KOPT-K1 (cell line): Measurements from ENCODE around the gene RBBP4.
"Not testable (repeated sequence)": the region's sequence is repeated elsewhere in the genome, so short reads cannot be mapped to it uniquely, and the experiment has no call there.

Experiments
- H3K27ac ChIP-seq: fragments of 200-600 bp; sonication (generic); 2 replicates; pipeline ENCODE4 v1.5.1; 2016; ENCODE audit warnings: antibody characterized with exemption, mild to moderate bottlenecking, low read depth, low read length; ENCODE audit not compliant: poor library complexity, severe bottlenecking
- H3K36me3 ChIP-seq: fragments of 200-600 bp; sonication (generic); 2 replicates; pipeline ENCODE4 v1.5.1; 2017; ENCODE audit warnings: antibody characterized with exemption, mild to moderate bottlenecking, low read length, moderate library complexity; ENCODE audit not compliant: insufficient read depth
- H3K9me3 ChIP-seq: fragments of 200-600 bp; sonication (generic); 2 replicates; pipeline ENCODE4 v1.5.1; 2017; ENCODE audit warnings: antibody characterized with exemption, low read length, mild to moderate bottlenecking; ENCODE audit not compliant: insufficient read depth, poor library complexity, severe bottlenecking

Gene RBBP4

DNA sequence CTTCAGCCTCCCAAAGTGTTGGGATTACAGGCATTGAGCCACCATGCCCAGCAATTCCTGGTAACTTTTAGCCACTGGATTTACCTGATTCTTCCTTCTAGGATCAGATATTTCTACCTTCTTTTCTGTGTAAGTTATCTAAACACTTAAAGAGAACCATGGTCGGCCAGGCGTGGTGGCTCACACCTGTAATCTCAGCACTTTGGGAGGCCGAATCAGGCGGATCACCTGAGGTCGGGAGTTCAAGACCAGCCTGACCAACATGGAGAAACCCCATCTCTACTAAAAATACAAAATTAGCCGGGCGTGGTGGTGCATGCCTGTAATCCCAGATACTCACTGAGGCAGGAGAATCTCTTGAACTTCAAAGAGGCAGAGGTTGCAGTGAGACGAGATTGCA lies 46.0 kb downstream of the RBBP4 start:
- H3K36me3 ChIP-seq, H3K27ac ChIP-seq, H3K9me3 ChIP-seq: not testable (repeated sequence)

DNA sequence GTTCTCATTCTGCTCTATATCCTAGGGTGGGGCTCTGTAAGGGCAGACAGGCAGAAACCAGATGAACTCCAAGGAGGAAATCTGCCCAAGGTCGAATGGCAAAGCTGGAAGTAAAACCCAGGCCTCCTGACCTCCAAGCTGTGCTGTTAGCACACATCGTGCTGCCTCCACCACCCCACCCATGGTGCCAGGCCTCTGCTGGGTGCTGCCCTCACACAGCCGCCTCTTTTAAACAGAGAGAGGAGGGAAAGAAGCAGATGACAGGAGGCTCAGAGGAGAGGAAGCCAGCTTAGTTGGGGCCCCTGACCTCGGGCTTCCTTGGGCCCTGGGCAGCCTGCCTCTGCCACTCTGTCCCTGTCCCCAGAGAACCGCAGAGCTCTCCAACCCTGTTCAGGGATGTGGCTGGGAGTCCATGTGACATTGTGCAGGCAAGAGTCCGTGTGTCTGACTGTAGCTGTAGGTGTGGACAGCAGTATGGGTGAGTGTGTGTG lies 50.5 kb downstream of the RBBP4 start:
- no peak overlapping the region for H3K27ac ChIP-seq
- H3K9me3 ChIP-seq, result no peaks in the 10 kb centered on the region
- H3K36me3 ChIP-seq, result no peaks in the 10 kb centered on the region

GRCh38 chr1:32701951-32702598 lies 51.1 kb downstream of the RBBP4 start:
- Histone ChIP-seq H3K36me3 (no peaks in the 10 kb centered on the region), H3K27ac (no peak overlapping the region), H3K9me3 (no peaks in the 10 kb centered on the region)

DNA sequence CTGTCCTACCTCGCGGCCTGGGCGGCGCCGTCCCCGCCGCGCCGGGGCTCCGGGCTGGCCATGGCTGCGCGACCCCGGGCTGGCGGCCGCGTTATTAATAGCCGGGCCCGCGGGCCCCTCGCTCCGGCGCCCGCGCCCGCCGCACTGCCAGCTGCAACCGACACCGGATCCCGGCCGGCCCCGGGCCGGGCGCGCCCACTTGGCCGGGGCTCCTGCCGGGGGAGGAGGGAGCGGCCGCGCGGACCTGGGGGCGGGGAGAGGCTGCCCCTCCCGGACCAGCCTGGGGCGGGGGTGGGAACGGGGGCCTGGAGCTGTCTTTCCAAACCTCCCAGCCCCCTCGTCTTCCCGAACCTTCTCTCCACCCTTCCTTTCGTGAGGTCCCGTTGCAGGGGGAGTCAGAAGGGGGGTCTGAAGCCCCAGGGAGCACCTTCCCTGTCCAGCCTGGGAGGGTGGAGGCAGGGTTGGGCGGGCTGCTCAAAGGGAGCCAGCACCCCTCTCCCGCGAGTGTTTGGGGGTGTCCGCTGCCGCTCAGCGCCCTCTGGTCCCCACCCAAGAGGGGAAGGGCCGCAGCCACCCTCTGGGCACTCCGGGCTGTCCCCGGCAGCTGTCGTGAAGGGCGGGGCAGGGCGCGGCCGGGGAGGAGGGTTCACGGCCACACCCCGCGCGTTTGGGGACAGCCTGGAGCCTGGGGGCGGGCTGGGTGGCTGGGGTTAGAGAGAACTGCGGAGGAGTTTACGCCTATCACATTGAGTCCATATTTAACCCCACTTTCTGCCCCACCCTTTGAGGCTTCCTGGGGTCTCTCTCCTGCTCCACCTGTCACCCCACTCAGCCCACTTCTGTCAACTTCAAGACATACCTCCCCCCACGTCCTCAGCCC lies 51.8 kb downstream of the RBBP4 start, which contains the start of gene SYNC:
Gene SYNC, minus strand, starts transcription at position 172 of the 880 bp plus-strand sequence. Its CDS starts 110 bp downstream, at position 62.
- Histone ChIP-seq H3K36me3 (no peaks in the 10 kb centered on the region), H3K9me3 (no peaks in the 10 kb centered on the region), H3K27ac (no peak within 1 kb of the TSS)

- H3K9me3 ChIP-seq, result no peaks in the 10 kb centered on the region
- no peak overlapping the region for H3K27ac ChIP-seq
- no peaks in the 10 kb centered on the region for H3K36me3 ChIP-seq
These were observed 52.7 kb downstream of the RBBP4 start for GRCh38 chr1:32703479-32704291.

GRCh38 chr1:32705516-32705915 lies 54.5 kb downstream of the RBBP4 start:
- H3K27ac ChIP-seq, result no peak overlapping the region
- no peaks in the 10 kb centered on the region for H3K36me3 ChIP-seq
- no peaks in the 10 kb centered on the region for H3K9me3 ChIP-seq

DNA sequence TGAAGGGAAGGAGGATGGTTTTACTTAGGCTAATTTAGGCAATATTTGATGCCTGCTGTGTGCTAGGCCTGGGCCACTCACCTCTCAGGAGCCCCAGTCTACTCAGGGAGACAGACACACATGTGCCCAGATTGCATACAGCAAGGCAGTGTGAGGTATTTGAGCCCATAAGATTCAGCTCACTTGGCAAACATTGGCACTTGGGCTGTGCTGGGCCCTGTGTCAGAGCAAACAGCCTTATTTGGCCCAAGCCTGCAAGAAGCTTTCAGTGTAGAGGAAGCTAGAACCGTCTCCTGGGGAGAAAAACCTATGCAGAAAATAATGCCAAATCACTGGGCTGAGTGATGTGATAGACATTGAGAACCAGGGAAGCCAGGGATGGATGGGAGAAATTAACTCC lies 55.5 kb downstream of the RBBP4 start:
- H3K9me3 ChIP-seq, result no peaks in the 10 kb centered on the region
- H3K36me3 ChIP-seq, result no peaks in the 10 kb centered on the region
- no peak overlapping the region for H3K27ac ChIP-seq

DNA sequence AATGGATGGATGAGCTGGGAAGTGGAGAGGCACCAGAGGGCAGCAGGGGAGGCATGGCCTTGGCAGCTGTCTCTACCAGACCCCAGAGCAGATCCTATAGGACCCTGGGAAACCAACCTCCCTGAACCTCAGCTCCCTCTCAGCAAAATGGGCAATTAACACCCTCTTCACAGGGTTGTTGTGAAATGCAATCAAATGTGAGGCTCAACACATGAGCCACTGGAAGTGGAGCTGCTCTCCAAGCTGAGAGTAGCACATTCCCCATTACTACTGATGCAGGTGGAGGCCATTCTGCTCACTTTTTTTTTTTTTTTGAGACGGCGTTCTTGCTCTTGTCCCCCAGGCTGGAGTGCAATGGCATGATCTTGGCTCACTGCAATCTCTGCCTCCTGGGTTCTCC lies 58.1 kb downstream of the RBBP4 start:
- no peaks in the 10 kb centered on the region for H3K36me3 ChIP-seq

DNA sequence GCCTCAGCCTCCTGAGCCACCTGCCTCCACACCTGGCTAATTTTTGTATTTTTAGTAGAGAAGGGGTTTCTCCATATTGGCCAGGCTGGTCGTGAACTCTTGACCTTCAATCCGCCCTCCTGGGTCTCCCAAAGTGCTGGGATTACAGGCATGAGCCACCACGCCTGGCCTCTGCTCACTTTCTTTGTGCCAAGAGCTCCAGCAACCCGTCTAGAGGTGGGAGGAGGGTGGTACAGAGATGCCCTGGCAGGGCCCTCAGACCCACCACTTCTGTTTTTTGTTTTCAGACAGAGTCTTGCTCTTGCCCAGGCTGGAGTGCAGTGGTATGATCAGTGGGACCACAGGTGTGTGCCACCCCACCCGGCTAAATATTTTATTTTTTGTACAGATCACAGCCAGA lies 58.5 kb downstream of the RBBP4 start:
- Histone ChIP-seq H3K9me3 (no peaks in the 10 kb centered on the region), H3K36me3 (no peaks in the 10 kb centered on the region), H3K27ac (no peak overlapping the region)

More for the DNA sequence above, 58.1 kb downstream of the RBBP4 start:
- no peak overlapping the region for H3K27ac ChIP-seq
- no peaks in the 10 kb centered on the region for H3K9me3 ChIP-seq

- not testable (repeated sequence) for H3K9me3 ChIP-seq, H3K36me3 ChIP-seq, H3K27ac ChIP-seq
These were observed 60.2 kb downstream of the RBBP4 start for GRCh38 chr1:32711221-32711620.

DNA sequence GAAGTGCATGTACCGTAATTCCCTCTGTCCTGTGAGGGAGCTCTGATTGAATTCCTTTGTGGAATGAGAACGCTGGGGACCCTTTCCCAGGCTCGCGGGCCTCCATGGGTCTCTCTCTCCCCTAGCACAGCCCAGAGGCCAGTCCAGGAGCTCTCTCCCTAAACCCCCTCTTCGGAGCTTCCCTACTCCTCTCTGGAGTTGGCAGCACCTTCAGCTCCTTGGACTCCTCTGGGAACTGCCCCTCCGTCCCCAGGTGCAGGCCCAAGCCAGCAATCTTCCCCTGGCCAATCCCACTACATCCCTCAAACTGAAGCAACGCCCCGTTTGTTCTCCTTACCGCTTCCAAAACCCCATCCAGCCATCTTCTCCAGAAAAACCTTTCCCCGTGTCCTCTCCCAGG lies 62.1 kb downstream of the RBBP4 start:
- H3K27ac ChIP-seq, result no peak overlapping the region
- no peaks in the 10 kb centered on the region for H3K36me3 ChIP-seq
- no peaks in the 10 kb centered on the region for H3K9me3 ChIP-seq

DNA sequence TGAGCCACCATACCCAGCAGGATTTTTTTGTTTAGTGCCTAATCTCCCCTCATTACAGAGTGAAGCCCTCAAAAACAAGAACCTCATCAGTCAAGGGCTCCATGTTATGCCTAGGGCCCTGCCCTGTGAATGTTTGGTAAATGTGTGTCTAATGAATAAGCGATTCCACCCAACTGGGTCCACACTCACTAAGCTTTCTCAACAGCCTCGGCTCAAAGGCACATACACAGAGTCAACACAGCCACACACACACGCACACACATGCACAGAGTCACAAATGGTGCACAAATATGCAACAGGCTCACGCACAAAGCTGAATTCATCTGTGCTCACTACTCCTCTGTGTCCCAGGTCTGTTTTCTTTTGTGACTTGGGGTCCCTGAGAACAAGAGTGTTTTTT lies 63.3 kb downstream of the RBBP4 start:
- H3K36me3 ChIP-seq, result no peaks in the 10 kb centered on the region
- no peaks in the 10 kb centered on the region for H3K9me3 ChIP-seq
- no peak overlapping the region for H3K27ac ChIP-seq

DNA sequence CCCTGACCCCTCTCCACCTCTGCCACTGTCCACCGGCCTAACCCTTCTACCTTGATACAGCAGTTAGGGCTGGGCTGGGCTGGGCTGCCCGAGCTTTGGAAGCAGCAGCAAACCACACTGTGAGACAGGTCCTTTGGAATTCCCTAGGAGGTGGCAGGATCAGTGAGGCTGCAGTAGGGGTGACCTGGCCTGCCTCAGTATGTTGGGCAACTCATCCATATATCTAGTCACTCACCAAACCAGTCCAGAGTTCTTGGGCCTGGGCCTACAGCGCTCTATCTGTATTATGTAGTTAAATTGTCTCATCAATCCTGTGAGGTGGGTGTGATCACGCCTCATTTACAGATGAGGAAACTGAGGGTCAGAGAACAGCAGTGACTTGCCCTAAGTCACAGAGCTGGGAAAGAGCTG lies 64.9 kb downstream of the RBBP4 start:
- H3K27ac ChIP-seq, result no peak overlapping the region

DNA sequence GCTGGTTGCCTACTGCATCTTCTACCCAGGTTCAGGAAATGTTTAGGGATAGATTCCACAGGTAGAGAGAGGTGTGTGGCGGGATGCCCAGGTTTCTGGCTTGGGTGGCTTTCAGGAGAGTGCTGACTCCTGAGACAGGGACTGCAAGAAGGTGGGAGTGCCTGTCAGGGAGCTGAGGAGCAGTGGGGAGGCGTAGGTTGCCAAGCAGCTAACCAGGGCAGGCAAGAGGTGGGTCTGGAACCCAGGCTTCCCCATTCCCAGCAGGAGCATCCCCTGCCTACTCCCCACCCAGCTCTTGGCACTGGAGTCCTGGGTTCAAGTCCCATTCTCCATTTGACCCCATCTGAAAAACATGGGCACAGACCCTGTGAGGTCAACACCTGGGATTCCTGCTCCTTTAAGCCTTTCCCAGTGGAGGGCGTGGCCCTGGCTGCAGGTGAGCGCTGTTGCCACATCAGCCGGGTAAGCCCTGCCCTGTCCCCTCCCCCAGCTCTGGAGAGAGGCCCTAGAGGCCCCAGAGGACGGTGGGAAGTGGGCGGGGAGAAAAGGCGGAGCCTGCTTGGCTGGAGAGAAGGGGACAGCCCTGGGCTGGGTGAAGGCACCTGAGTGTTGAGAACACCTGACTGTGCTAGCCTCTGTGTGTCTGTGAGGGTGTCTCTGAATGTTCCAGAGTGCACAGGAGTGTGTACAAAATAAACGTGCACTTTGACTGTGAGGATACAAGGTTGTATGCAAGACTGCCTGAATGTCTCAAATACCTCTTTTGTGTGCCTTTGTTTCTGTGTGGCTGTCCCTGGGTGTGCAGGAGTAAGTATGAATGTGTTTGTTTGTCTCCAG lies 65.5 kb downstream of the RBBP4 start:
- H3K9me3 ChIP-seq, result no peaks in the 10 kb centered on the region
- H3K36me3 ChIP-seq, result no peaks in the 10 kb centered on the region
- no peak overlapping the region for H3K27ac ChIP-seq

More for the DNA sequence above, 64.9 kb downstream of the RBBP4 start:
- no peaks in the 10 kb centered on the region for H3K9me3 ChIP-seq
- no peaks in the 10 kb centered on the region for H3K36me3 ChIP-seq
